ENCODE results near the gene PDCD6IP.
A peak's percentile ranks its signal among the peaks of the same experiment; 100 is the strongest.

PDCD6IP gene

GRCh38 chr3:33909547-33909946 is 111.1 kb downstream of the PDCD6IP start:
- no peak for TF ChIP-seq CTCF (IDR thresholded peaks at IDR 0.05; ENCODE audit: low read depth, low read length, missing control alignments)
- in situ Hi-C loops (cut with HindIII; ENCODE audit: low sequenced_read_pairs): no loop called here
- no peak overlapping the region for H3K4me3 ChIP-seq (ENCODE audit: low read depth, low read length)
- no peak for DNase-seq (ENCODE audit: low read depth)

- no peak for TF ChIP-seq CTCF (IDR thresholded peaks at IDR 0.05; ENCODE audit: low read depth, low read length, missing control alignments)
- in situ Hi-C loops (cut with HindIII; ENCODE audit: low sequenced_read_pairs): no loop called here
Measured at GRCh38 chr3:33910031-33910430, 111.6 kb downstream of the PDCD6IP start.

GRCh38 chr3:33911525-33912322 is 113.3 kb downstream of the PDCD6IP start:
- DNase-seq (ENCODE audit: low read depth): no peak
- in situ Hi-C loops (cut with HindIII; ENCODE audit: low sequenced_read_pairs): no loop called here
- no peak overlapping the region for H3K4me3 ChIP-seq (ENCODE audit: low read depth, low read length)
- no peak for TF ChIP-seq CTCF (IDR thresholded peaks at IDR 0.05; ENCODE audit: low read depth, low read length, missing control alignments)

More at GRCh38 chr3:33910031-33910430, 111.6 kb downstream of the PDCD6IP start:
- no peak overlapping the region for H3K4me3 ChIP-seq (ENCODE audit: low read depth, low read length)
- DNase-seq (ENCODE audit: low read depth): no peak

- H3K4me3 ChIP-seq (ENCODE audit: low read depth, low read length): no peak overlapping the region
- in situ Hi-C loops (cut with HindIII; ENCODE audit: low sequenced_read_pairs): no loop called here
- no peak for DNase-seq (ENCODE audit: low read depth)
- TF ChIP-seq CTCF (IDR thresholded peaks at IDR 0.05; ENCODE audit: low read depth, low read length, missing control alignments): no peak
Measured at GRCh38 chr3:33914212-33914611, 115.8 kb downstream of the PDCD6IP start.

GRCh38 chr3:33914731-33915379 is 116.4 kb downstream of the PDCD6IP start:
- no peak for TF ChIP-seq CTCF (IDR thresholded peaks at IDR 0.05; ENCODE audit: low read depth, low read length, missing control alignments)
- in situ Hi-C loops (cut with HindIII; ENCODE audit: low sequenced_read_pairs): no loop called here
- no peak for DNase-seq (ENCODE audit: low read depth)

GRCh38 chr3:33915796-33916546 is 117.5 kb downstream of the PDCD6IP start:
- peak; percentile 33 for TF ChIP-seq CTCF (IDR thresholded peaks at IDR 0.05; ENCODE audit: low read depth, low read length, missing control alignments)
- DNase-seq (ENCODE audit: low read depth): no peak
- in situ Hi-C loops (cut with HindIII; ENCODE audit: low sequenced_read_pairs): no loop called here
- H3K4me3 ChIP-seq (ENCODE audit: low read depth, low read length): no peak overlapping the region

More at GRCh38 chr3:33914731-33915379, 116.4 kb downstream of the PDCD6IP start:
- H3K4me3 ChIP-seq (ENCODE audit: low read depth, low read length): no peak overlapping the region
